ENCODE results near the gene RAB38.

RAB38 gene

DNA sequence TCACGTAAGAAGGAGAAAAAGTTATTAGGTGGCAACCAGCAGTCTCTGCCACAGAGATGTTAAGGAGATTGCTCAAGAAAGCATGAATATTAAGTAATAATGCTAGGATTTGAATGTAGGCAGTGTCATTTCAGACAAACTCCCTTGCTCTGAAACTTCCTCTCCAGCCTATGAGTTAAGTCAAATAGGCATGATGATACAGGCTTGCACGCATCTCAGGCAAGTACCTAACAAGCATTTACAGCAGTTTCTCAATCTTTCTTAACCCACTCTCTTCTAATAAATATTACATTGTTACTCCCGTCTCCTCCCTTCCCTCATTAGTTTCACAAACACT is 72.7 kb downstream of the RAB38 start:
- no peak for DNase-seq

DNA sequence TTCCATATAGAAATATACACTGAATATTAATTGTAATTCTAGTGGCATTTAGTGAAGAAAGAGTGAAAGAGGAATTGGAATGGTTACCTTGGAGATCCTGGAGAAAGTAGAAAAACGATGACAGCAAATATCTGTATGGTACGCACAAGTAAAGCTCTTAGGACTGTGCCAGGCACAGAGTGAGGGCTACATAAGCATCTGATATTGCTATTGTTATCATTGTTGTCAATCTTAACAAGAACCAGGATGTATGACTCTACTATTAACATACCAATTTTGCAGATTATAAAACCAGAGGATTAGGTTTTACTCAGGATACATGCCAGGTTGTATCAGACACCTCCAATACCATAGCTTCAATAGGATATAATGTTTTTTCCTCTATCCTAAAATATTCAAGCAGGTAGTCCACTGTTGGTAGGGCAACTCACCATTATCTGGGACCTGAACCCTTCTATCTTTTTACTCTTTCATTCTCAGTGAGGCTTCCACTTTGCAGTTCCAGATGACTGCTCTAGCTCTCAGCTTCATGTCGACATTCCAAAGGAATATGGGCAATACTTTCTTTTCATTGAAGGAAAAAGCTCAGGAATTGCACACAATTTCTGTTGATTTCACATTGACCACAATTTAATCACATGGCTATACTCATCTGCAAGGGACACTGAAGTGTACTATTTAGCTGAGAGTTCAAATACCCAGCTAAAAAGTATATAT is 73.2 kb downstream of the RAB38 start:
- no peak for DNase-seq

- DNase-seq, result no peak
Measured at GRCh38 chr11:88100151-88100550, 75.1 kb downstream of the RAB38 start.

- DNase-seq, result no peak
Measured at GRCh38 chr11:88098289-88098688, 77.0 kb downstream of the RAB38 start.

DNA sequence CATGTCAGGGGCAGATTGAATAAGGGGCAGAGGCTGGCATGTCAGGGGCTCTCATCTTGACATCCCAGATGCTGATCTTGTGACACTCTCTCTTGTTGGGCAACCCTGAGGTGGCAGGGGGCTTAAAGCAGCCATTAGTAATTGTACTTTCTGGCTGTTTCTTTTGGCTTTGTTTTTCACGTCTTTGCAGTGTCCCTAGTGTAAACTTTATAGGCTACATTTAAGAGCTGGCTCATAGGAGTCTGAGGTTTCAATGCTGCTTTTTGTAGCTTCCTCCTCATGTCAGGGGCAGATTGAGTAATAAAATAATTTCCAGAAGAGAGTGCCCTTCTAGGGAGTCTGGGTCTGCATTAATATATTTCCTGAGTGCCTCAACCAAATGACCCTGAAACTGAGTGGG is 86.1 kb downstream of the RAB38 start:
- no peak for DNase-seq

GRCh38 chr11:88087337-88087736 is 87.9 kb downstream of the RAB38 start:
- no peak for DNase-seq

DNA sequence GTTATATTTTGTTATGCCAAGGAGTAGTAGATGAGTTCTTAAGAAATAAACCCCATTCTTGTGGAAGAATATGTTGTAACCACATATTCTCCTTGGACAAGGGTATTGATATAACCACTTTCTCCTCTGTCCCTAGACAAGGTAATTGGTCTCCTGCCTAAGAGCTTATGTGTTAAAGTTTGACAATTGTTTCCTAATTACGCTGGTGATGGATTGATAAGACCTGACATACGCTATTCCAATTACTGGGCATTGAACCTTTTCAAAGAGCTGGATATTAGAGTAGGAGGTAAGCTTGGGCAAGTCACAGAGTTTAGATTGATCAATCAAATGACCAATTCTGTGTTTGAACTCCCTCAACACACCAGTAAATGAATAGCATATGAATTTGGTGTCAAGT is 88.9 kb downstream of the RAB38 start:
- DNase-seq, result no peak

GRCh38 chr11:88070437-88070836 is 104.8 kb downstream of the RAB38 start:
- no peak for DNase-seq

- DNase-seq, result no peak
Measured at GRCh38 chr11:88068848-88069554, 106.2 kb downstream of the RAB38 start.

GRCh38 chr11:88066090-88066489 is 109.2 kb downstream of the RAB38 start:
- DNase-seq, result no peak

DNA sequence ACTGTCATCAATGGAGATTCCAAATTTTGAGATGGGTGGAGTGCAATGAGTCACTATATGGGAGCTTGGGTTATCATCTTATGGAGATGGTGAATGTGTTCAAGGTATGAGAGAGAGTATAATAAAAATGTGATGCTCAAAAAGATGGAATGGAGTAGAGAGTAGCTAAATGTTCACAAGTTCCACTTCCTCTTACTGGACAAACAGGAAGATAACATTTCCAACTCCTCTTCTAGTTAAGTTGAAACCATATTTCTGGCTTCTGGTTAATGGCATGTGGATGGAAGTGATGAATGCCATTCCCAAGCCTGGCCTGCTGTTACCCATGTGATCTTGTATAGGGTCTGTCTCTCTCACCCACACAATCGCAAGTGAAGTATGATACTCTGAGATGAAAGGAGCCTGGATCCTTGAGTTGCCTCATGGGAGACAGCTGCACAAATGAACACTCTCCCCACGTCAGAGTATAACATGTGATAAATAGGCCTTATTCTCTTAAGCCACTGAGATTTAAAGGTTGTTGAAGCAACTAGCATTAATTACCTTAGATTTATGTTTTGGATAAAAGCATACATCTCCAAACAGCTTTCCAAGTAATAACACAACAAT is 111.0 kb downstream of the RAB38 start:
- DNase-seq, result no peak

Data from activated naive CD4-positive, alpha-beta T cell (primary cell).